HL-60 (cell line): ENCODE data around the gene MAGI2.

Experiments used
- DNase-seq, 2 experiments: peaks; one replicate each; pipeline ENCODE4 v3.0.0-alpha.2; 2010 to 2020; ENCODE audit warnings: low read depth in 1 of 2, low spot score in 1 of 2
- H3K27ac ChIP-seq: fragments of 250-450 bp; sonication (Bioruptor Pico); replicated peaks from 2 replicates; pipeline ENCODE4 v1.5.1; 2020; ENCODE audit warnings: mild to moderate bottlenecking, moderate library complexity
- H3K27me3 ChIP-seq: fragments of 250-450 bp; sonication (Bioruptor Pico); 2 replicates; pipeline ENCODE4 v1.5.1; 2021; ENCODE audit warnings: mild to moderate bottlenecking, moderate library complexity; ENCODE audit not compliant: insufficient read depth, poor library complexity, severe bottlenecking
- H3K4me3 ChIP-seq: replicated peaks from 2 replicates; pipeline ENCODE4 v1.5.1; 2011; ENCODE audit warnings: mild to moderate bottlenecking, control low read depth, low read length; ENCODE audit not compliant: insufficient read depth
- CTCF ChIP-seq: IDR thresholded peaks from one replicate; pipeline ENCODE4 v1.5.1; 2011; ENCODE audit warnings: low read length, control low read depth, inconsistent platforms; ENCODE audit not compliant: insufficient read depth
- GABPA ChIP-seq: IDR thresholded peaks from 2 replicates; pipeline ENCODE4 v1.6.1; 2012; ENCODE audit warnings: low read depth
- POLR2AphosphoS5 ChIP-seq: IDR thresholded peaks from 2 replicates; pipeline ENCODE4 v1.6.1; 2012; ENCODE audit warnings: low read depth
- SPI1 ChIP-seq: IDR thresholded peaks from 2 replicates; pipeline ENCODE4 v1.6.1; 2012; ENCODE audit warnings: low read depth, mild to moderate bottlenecking, borderline replicate concordance
- TF ChIP-seq, protein P1 (sequence below): IDR thresholded peaks from 2 replicates; pipeline ENCODE4 v1.6.1; 2012; ENCODE audit warnings: low read depth; ENCODE audit not compliant: insufficient replicate concordance

Gene MAGI2

DNA sequence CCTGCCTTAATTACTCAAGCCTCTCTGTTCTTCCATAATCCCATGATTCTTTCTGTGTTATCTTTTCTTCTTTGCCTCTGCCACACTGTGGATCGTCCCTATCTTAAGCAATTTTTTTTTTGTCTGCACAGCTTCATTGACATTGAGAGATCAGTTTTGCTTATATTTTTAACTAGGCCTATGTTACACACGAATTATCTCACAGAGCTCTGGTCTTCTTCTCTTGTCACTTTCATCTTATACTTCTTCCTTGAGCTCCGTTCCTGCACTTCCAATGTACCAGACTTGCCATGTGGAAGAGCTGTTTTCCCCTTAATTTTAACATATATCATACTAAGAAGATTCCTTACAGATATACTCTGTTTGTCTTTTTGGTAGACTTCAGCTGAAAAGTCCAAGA, 106.1 kb downstream of the MAGI2 start:
- TF ChIP-seq, protein P1, sequence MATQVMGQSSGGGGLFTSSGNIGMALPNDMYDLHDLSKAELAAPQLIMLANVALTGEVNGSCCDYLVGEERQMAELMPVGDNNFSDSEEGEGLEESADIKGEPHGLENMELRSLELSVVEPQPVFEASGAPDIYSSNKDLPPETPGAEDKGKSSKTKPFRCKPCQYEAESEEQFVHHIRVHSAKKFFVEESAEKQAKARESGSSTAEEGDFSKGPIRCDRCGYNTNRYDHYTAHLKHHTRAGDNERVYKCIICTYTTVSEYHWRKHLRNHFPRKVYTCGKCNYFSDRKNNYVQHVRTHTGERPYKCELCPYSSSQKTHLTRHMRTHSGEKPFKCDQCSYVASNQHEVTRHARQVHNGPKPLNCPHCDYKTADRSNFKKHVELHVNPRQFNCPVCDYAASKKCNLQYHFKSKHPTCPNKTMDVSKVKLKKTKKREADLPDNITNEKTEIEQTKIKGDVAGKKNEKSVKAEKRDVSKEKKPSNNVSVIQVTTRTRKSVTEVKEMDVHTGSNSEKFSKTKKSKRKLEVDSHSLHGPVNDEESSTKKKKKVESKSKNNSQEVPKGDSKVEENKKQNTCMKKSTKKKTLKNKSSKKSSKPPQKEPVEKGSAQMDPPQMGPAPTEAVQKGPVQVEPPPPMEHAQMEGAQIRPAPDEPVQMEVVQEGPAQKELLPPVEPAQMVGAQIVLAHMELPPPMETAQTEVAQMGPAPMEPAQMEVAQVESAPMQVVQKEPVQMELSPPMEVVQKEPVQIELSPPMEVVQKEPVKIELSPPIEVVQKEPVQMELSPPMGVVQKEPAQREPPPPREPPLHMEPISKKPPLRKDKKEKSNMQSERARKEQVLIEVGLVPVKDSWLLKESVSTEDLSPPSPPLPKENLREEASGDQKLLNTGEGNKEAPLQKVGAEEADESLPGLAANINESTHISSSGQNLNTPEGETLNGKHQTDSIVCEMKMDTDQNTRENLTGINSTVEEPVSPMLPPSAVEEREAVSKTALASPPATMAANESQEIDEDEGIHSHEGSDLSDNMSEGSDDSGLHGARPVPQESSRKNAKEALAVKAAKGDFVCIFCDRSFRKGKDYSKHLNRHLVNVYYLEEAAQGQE: no peak
- TF ChIP-seq CTCF: no peak
- no peak for TF ChIP-seq POLR2AphosphoS5
- TF ChIP-seq GABPA: no peak
- TF ChIP-seq SPI1: no peak
- Histone ChIP-seq H3K4me3 (no peak overlapping the region), H3K27me3 (no peaks in the 10 kb centered on the region), H3K27ac (no peak overlapping the region)
- no peak for DNase-seq

DNA sequence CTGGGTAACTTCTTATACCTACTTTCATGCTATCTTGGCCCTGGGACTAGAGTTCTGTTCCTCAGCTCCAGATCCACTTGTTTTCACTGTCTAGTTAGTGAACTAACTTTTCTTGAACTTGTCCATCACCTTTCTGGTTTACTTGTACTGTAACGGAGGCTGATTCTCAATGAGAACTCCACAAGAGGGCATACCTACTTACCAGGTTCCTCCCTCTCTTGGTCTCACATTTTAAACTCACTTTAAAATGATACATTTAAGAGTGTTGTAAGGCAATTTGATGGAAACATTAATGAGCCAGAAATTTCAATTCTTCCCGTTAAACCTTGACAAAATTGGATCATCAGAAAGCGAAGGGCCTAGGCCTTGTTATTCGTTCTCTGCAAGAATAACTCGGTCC, 111.6 kb downstream of the MAGI2 start:
- Histone ChIP-seq H3K27ac (no peak overlapping the region), H3K4me3 (no peak overlapping the region), H3K27me3 (no peaks in the 10 kb centered on the region)
- TF ChIP-seq SPI1: no peak
- TF ChIP-seq, protein P1: no peak
- TF ChIP-seq POLR2AphosphoS5: no peak
- TF ChIP-seq GABPA: no peak
- no peak for TF ChIP-seq CTCF
- no peak for DNase-seq

GRCh38 chr7:79340212-79340611, 113.3 kb downstream of the MAGI2 start:
- Histone ChIP-seq H3K4me3 (no peak overlapping the region), H3K27ac (no peak overlapping the region), H3K27me3 (no peaks in the 10 kb centered on the region)
- no peak for DNase-seq
- TF ChIP-seq GABPA (no peak), POLR2AphosphoS5 (no peak), CTCF (no peak), SPI1 (no peak)
- TF ChIP-seq, protein P1: no peak
